Ovary (tissue), 9 donors: Measurements from ENCODE around the gene IL12RB2. TPM values are rescaled to one million over a fixed set of nuclear protein-coding genes. Genes with fewer than 3 reads are reported as not detected.

Experiments used
- polyA plus RNA-seq, 2 donors: library from polyadenylated mRNA; stranded (reverse); fragments of 200-250 nt in 1 of 2; fragments of 350-450 nt in 1 of 2; fragmentation: Illumina TruSeq in 1 of 2; extraction: RNeasy Lipid Tissue Mini Kit (QIAGEN cat#74804) in 1 of 2; gene quantifications; one replicate each; pipeline ENCODE4 v1.2.3, GENCODE V29; 2013 to 2014
- small RNA-seq: library from RNA; depleted of rRNA; stranded (forward); fragments of <200 nt; gene quantifications from one replicate; pipeline ENCODE3, GENCODE V24; 2016
- total RNA-seq, 7 donors: library from RNA; depleted of rRNA in 2 of 7; stranded (reverse); fragments of >200 nt in 2 of 7; fragmentation: NEBNext Ultra II Directional in 3 of 7; extraction: Animal tissue kit (Norgen Biotek cat#: 25700) in 3 of 7; gene quantifications; one replicate each; pipeline versions ENCODE4 v1.1.0 to v1.2.4, GENCODE V29; 2016 to 2023
- donor health status: DM: no; HTN: no; CAD: no; lungs with moderate emphysema.
- donor health status: DM: no; HTN: no; CAD: no.
- donor health status: Bipolar disorder and iron deficiency.
- donor health status: DM: yes; HTN: yes; CAD: no.
- donor health status: DM: no; HTN: no; CAD: no.
- donor health status: DM: yes; HTN: yes; CAD: no.

The IL12RB2 gene
- total and polyA plus RNA-seq, 9 donors, result 0.02 to 1.8 (median 0.61) TPM; not detected in 2

Small RNA genes within 50 kb of the gene (small RNA-seq; reads per million reads assigned to genes)
- not detected for gene RNU4ATAC4P
- not detected for gene RNU6-387P

Other genes with a start within 250 kb of the IL12RB2 start
- gene C1orf141, start 172.9 kb upstream of the IL12RB2 start, total RNA-seq, result 1 to 10 TPM in 2 of 7 donors, under 1 TPM in 2, not detected in 3; 0.24 to 3.9 (median 0.70) TPM
- 10 to 100 TPM in 1 of 2 donors, under 1 TPM in 1; 0.48 to 11.2 TPM for gene C1orf141, start 172.9 kb upstream of the IL12RB2 start, polyA plus RNA-seq
- gene IL23R, start 141.4 kb upstream of the IL12RB2 start, total RNA-seq, result not detected
- under 1 TPM; 0.02 to 0.68 TPM for gene IL23R, start 141.4 kb upstream of the IL12RB2 start, polyA plus RNA-seq
- 100 to 1,000 TPM; 117 to 163 (median 150) TPM for gene SERBP1, start 122.5 kb downstream of the IL12RB2 start, total RNA-seq
- 100 to 1,000 TPM; 118 to 180 TPM for gene SERBP1, start 122.5 kb downstream of the IL12RB2 start, polyA plus RNA-seq